Measurements from ENCODE around the gene MTRR.

The MTRR gene

DNA sequence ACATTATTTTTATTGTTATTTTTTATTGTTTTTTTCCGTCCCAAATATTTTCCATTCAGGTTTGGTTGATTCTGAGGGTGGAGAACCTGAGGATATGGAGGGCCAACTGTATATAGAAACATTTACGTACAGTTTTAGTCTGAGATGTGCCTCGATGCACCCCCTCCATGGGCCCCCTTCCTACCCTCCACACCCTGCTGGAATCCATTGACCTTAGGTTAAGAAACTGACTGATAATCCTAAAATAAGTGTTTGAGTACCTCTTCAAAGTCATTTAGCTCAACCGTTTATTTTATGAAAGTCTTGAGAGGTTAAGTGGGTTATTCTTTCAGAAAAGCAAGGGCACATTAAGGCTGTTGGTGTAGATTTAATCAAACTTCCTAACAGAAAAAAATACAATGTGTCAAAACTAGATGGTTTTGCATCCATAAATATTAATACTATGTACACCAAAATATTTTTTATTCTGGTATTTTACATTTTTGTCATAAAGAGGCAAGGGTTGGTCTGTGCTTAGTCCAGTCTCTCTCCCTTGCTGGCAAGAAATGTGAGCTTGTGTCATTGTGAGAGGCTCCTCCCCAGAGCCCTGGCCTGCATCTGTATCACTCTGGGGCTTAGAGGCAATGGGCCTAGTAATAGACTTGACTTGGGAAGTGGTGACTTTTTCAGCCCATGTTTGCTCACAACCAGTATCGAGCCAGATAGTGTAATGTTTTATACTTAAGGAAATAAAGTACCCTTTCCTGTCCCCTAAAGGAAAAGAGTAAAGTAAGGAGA is 15.7 kb downstream of the MTRR start:
- CTCF ChIA-PET, result no interaction called here

DNA sequence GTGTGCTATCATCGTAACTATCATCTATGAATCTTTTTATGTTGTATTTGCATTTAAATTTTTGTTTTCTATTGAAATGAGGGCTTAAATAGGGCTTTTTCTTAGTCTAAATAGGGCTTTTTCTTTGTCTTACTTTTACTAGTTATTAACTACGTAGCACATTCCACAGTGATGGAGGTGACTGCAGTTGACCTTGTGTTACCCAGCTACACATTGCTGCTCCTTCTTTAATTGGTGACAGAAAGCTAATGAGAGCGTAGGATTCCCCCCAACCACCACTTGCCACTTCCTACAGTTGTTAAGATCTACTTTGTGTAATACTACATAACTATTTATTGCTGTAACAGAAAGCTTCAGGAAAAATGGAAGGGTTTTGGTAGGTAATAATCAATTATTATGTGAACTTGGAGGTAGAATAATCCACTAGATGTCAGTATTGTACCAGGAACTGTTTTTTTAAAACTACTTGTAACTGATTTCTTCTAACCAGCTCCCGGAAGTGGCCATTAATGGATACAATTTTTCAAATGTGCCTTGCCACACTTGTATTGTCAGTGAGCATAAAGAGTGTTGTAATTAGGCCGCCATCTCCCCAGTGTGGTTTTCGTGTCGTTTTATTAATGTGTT is 18.0 kb downstream of the MTRR start:
- ChIA-PET POLR2A (interaction anchor here (1.5 kb wide), 1 partner anchor 18 kb away, joined by 6 read pairs; the partner anchor contains the start of genes FASTKD3 and MTRR), CTCF (interaction anchor here (0.6 to 1.9 kb wide), 8 partner anchors 10 to 1323 kb away, joined by 3 to 8 read pairs (median 4); partner anchors contain the start of genes FASTKD3 and MTRR)
- TF ChIP-seq HDGF (IDR thresholded peaks at IDR 0.05; ENCODE audit: borderline replicate concordance) (no peak), LEF1 (IDR thresholded peaks at IDR 0.05; ENCODE audit: borderline replicate concordance) (no peak), L3MBTL2 (conservative IDR thresholded peaks at IDR 0.05) (no peak), BHLHE40 (IDR thresholded peaks at IDR 0.05; ENCODE audit: borderline replicate concordance) (no peak), SUZ12 (IDR thresholded peaks at IDR 0.05) (no peak), FOXK2 (IDR thresholded peaks at IDR 0.05) (no peak)
- DNase-seq (ENCODE audit: extremely low spot score), result no peak

More for the DNA sequence above, 15.7 kb downstream of the MTRR start:
- no peak for DNase-seq (ENCODE audit: extremely low spot score)
- TF ChIP-seq BHLHE40 (IDR thresholded peaks at IDR 0.05; ENCODE audit: borderline replicate concordance) (no peak), PKNOX1 (IDR thresholded peaks at IDR 0.05) (no peak), NFRKB (IDR thresholded peaks at IDR 0.05) (no peak), ARNT (IDR thresholded peaks at IDR 0.05) (no peak), FOXM1 (IDR thresholded peaks at IDR 0.05; ENCODE audit: borderline replicate concordance) (no peak)
- POLR2A ChIA-PET, result no interaction called here

DNA sequence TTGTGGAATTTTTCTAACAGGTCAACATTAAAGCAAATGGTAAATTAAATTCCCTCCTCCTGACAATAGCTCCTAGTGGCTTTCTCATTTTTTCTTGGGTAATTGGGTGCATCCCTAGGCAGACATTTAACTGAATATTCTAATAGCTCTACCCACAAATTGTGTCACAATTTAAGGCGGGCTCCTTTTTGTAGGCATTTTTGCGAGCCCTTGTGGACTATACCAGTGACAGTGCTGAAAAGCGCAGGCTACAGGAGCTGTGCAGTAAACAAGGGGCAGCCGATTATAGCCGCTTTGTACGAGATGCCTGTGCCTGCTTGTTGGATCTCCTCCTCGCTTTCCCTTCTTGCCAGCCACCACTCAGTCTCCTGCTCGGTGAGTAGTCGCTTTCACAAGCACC is 20.0 kb downstream of the MTRR start:
- CTCF ChIA-PET, result no interaction called here
- TF ChIP-seq SP1 (IDR thresholded peaks at IDR 0.05), result no peak
- TF ChIP-seq ELF4 (IDR thresholded peaks at IDR 0.05), result no peak
- no peak for TF ChIP-seq FOXM1 (IDR thresholded peaks at IDR 0.05; ENCODE audit: borderline replicate concordance)
- TF ChIP-seq HDGF (IDR thresholded peaks at IDR 0.05; ENCODE audit: borderline replicate concordance), result no peak
- no peak for DNase-seq (ENCODE audit: extremely low spot score)
- POLR2A ChIA-PET, result no interaction called here

DNA sequence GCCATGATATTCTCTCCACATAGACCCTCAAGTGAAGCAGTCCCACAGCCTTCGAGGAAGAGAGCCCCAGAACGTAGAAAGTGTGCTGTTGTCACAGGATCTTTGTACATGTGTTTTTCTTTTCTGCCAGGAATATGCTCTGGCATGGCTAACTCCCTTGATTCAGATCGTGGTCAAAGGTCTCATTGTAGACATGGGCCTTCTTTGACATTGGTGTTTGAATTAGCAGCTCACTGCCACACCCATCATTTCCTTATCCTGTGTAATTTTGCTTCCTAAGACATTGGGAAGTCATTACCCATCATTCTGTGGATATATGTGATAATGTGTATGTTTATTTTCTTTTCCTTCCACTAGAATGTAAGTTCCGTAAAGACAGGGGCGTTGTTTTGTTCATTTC is 25.5 kb downstream of the MTRR start:
- POLR2A ChIA-PET, result no interaction called here
- CTCF ChIA-PET, result no interaction called here
- no peak for TF ChIP-seq LEF1 (IDR thresholded peaks at IDR 0.05; ENCODE audit: borderline replicate concordance)
- TF ChIP-seq PKNOX1 (IDR thresholded peaks at IDR 0.05), result no peak
- no peak for TF ChIP-seq SP1 (IDR thresholded peaks at IDR 0.05)
- no peak for TF ChIP-seq L3MBTL2 (conservative IDR thresholded peaks at IDR 0.05)
- TF ChIP-seq CTBP1 (IDR thresholded peaks at IDR 0.05; ENCODE audit: borderline replicate concordance), result no peak
- TF ChIP-seq SUZ12 (IDR thresholded peaks at IDR 0.05), result no peak
- TF ChIP-seq ELF4 (IDR thresholded peaks at IDR 0.05), result no peak
- TF ChIP-seq HDGF (IDR thresholded peaks at IDR 0.05; ENCODE audit: borderline replicate concordance), result no peak
- no peak for TF ChIP-seq ARNT (IDR thresholded peaks at IDR 0.05)
- DNase-seq (ENCODE audit: extremely low spot score), result no peak

- TF ChIP-seq NFRKB (IDR thresholded peaks at IDR 0.05), result no peak
- no peak for TF ChIP-seq ZNF384 (IDR thresholded peaks at IDR 0.05)
- no peak for TF ChIP-seq HDGF (IDR thresholded peaks at IDR 0.05; ENCODE audit: borderline replicate concordance)
- TF ChIP-seq FOXA1 (IDR thresholded peaks at IDR 0.05), result no peak
- TF ChIP-seq PKNOX1 (IDR thresholded peaks at IDR 0.05), result no peak
- no peak for TF ChIP-seq FOXK2 (IDR thresholded peaks at IDR 0.05)
- TF ChIP-seq CTBP1 (IDR thresholded peaks at IDR 0.05; ENCODE audit: borderline replicate concordance), result no peak
- TF ChIP-seq ARNT (IDR thresholded peaks at IDR 0.05), result no peak
- no peak for TF ChIP-seq L3MBTL2 (conservative IDR thresholded peaks at IDR 0.05)
- no peak for TF ChIP-seq SP1 (IDR thresholded peaks at IDR 0.05)
- TF ChIP-seq FOXM1 (IDR thresholded peaks at IDR 0.05; ENCODE audit: borderline replicate concordance), result no peak
- no peak for TF ChIP-seq SUZ12 (IDR thresholded peaks at IDR 0.05)
- no peak for TF ChIP-seq TARDBP (IDR thresholded peaks at IDR 0.05)
- TF ChIP-seq LEF1 (IDR thresholded peaks at IDR 0.05; ENCODE audit: borderline replicate concordance), result no peak
- DNase-seq (ENCODE audit: extremely low spot score), result no peak
- POLR2A ChIA-PET, result no interaction called here
- CTCF ChIA-PET, result no interaction called here
These were observed 25.9 kb downstream of the MTRR start for GRCh38 chr5:7894860-7895259.

DNA sequence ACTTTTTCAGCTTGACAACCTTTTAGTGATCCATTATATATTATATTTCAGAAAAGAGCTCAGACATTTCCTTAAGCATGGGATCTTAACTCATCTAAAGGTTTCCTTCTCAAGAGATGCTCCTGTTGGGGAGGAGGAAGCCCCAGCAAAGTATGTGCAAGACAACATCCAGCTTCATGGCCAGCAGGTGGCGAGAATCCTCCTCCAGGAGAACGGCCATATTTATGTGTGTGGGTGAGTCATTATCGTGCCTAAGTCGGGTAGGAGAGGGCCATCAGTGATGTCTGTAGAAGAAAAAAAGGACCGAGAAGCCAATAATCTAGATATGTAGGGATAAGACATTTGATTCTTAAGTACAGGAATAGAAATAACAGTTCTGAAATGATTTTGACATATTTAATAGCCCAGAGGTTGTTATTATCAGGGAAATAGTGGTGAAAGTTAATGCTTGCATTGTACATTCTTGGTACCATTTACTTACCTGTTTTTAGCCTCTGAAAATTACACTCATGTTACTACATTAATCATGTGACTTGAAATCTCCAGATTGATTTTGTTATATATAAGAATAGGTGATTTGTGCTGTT is 28.2 kb downstream of the MTRR start:
- DNase-seq (ENCODE audit: extremely low spot score), result peak; percentile 40
- TF ChIP-seq LEF1 (IDR thresholded peaks at IDR 0.05; ENCODE audit: borderline replicate concordance) (no peak), ARNT (IDR thresholded peaks at IDR 0.05) (no peak), HDGF (IDR thresholded peaks at IDR 0.05; ENCODE audit: borderline replicate concordance) (no peak), PKNOX1 (IDR thresholded peaks at IDR 0.05) (no peak), CTBP1 (IDR thresholded peaks at IDR 0.05; ENCODE audit: borderline replicate concordance) (no peak), FOXM1 (IDR thresholded peaks at IDR 0.05; ENCODE audit: borderline replicate concordance) (no peak), TARDBP (IDR thresholded peaks at IDR 0.05) (no peak), SUZ12 (IDR thresholded peaks at IDR 0.05) (no peak), L3MBTL2 (conservative IDR thresholded peaks at IDR 0.05) (no peak), SP1 (IDR thresholded peaks at IDR 0.05) (no peak), FOXK2 (IDR thresholded peaks at IDR 0.05) (no peak)
- ChIA-PET POLR2A (no interaction called here), CTCF (interaction anchor here (0.7 to 1.2 kb wide), 3 partner anchors 10 to 489 kb away, joined by 3 to 8 read pairs (median 4); no protein-coding TSS in a partner anchor)

All from HEK293T (cell line).